SK-N-MC (cell line): ENCODE measurements around the gene P2RY14.

Experiments used
- DNase-seq: peaks from one replicate; pipeline ENCODE4 v3.0.0-alpha.2; 2011; ENCODE audit warnings: low read depth, low spot score
- H3K27ac ChIP-seq: fragments of 200-600 bp; sonication (generic); 2 replicates; pipeline ENCODE4 v1.5.1; 2016; ENCODE audit warnings: mixed run types
- H3K36me3 ChIP-seq: fragments of 200-600 bp; sonication (generic); 2 replicates; pipeline ENCODE4 v1.6.1; 2017; ENCODE audit warnings: antibody characterized with exemption, low read length, mixed read lengths; ENCODE audit not compliant: insufficient read depth
- H3K4me3 ChIP-seq: fragments of 200-600 bp; sonication (generic); 2 replicates; pipeline ENCODE4 v1.5.1; 2016
- H3K9ac ChIP-seq: fragments of 200-600 bp; sonication (generic); 2 replicates; pipeline ENCODE4 v1.8.0; 2017; ENCODE audit warnings: mixed run types, mixed read lengths; ENCODE audit not compliant: insufficient read length
- H3K9me3 ChIP-seq: fragments of 200-600 bp; sonication (generic); 2 replicates; pipeline ENCODE4 v1.6.1; 2017; ENCODE audit warnings: low read depth, mild to moderate bottlenecking, antibody characterized with exemption, low read length, moderate library complexity, mixed read lengths
- EZH2 ChIP-seq: fragments of 200-600 bp; sonication (generic); IDR thresholded peaks from one replicate; pipeline ENCODE4 v1.6.1; 2017; ENCODE audit warnings: antibody characterized with exemption
- FOXP2 ChIP-seq: optimal IDR thresholded peaks from 2 replicates; pipeline ENCODE3; 2011; ENCODE audit warnings: mild to moderate bottlenecking, moderate library complexity; ENCODE audit not compliant: insufficient read depth; ENCODE audit errors: extremely low read length, control extremely low read depth
- POLR2AphosphoS5 ChIP-seq: IDR thresholded peaks from 2 replicates; pipeline ENCODE4 v1.6.1; 2012; ENCODE audit warnings: mild to moderate bottlenecking, low read depth, low read length, borderline replicate concordance

The P2RY14 gene

GRCh38 chr3:151315846-151316245, 37.5 kb upstream of the P2RY14 start:
- no peak for TF ChIP-seq POLR2AphosphoS5
- no peak for TF ChIP-seq EZH2
- no peak for TF ChIP-seq FOXP2
- Histone ChIP-seq H3K27ac (no peak overlapping the region; the same call in 1 of the 2 replicates), H3K9ac (no peak overlapping the region), H3K9me3 (no peaks in the 10 kb centered on the region), H3K4me3 (no peak overlapping the region), H3K36me3 (no peaks in the 10 kb centered on the region)
- no peak for DNase-seq

DNA sequence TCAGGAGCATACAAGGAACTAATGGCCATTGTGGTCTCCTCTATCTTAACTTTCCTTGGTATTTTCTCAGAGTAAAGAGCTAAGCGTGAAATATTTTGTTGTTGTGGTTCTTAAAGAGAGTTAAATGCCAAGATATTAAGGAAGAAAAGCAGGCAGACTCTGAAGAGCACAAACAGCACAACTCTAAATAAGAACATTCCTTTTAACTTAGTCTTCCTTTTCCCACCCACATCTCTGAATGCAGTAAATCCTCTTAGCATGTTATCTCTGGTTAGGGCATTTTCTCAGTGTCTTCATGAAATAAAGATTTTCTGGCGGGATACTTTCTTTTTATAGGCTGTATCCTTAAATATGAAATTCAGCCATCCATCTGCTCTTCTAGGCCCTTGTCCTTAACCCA, 36.8 kb upstream of the P2RY14 start:
- Histone ChIP-seq H3K9me3 (no peaks in the 10 kb centered on the region), H3K9ac (no peak overlapping the region), H3K27ac (no peak overlapping the region), H3K4me3 (no peak overlapping the region), H3K36me3 (no peaks in the 10 kb centered on the region)
- DNase-seq, result no peak
- no peak for TF ChIP-seq POLR2AphosphoS5
- TF ChIP-seq FOXP2, result no peak
- TF ChIP-seq EZH2, result no peak

DNA sequence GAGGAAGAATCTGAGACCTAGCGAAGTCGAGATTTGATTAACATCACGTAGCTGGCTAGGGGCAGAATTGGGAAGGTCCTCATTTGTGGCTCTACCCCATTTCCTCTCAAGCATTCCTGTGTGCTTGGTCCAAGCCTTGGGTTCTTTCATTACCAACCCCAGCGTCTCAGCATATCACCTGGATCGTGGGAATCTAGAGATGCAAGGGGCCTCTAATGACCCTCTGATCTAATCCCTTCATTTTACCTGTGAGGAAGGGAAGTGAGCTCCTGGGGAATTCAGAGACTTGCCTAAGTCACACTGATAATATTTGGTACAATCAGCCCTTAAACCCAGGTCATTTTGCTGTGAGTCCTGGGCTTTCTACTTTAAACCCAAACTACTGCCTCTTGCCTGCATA, 36.3 kb upstream of the P2RY14 start:
- Histone ChIP-seq H3K36me3 (no peaks in the 10 kb centered on the region), H3K9ac (no peak overlapping the region), H3K27ac (no peak overlapping the region), H3K4me3 (no peak overlapping the region), H3K9me3 (no peaks in the 10 kb centered on the region)
- no peak for DNase-seq
- TF ChIP-seq EZH2, result no peak
- TF ChIP-seq FOXP2, result no peak
- no peak for TF ChIP-seq POLR2AphosphoS5

DNA sequence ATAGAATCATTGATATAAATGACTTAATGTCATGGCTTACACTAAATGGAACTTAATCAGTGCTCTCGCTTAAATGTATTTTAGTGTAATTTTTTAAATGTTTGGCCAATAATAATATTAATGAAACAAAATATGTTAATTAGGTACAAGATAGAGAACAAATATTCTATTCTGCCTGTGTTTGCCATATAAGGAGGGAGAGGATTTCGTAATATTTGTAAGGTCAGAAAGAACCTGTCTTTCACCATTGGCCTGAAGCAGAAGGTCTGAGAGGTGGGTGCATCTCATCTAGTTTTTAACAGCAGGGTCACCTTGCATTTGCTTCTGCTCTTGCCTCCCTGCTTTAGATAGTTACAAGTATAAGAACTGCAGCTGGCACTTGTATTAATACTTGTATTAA, 35.8 kb upstream of the P2RY14 start:
- no peak overlapping the region for H3K9ac ChIP-seq
- no peaks in the 10 kb centered on the region for H3K36me3 ChIP-seq
- TF ChIP-seq FOXP2, result no peak
- no peak for TF ChIP-seq POLR2AphosphoS5
- TF ChIP-seq EZH2, result no peak
- DNase-seq, result no peak
- no peak overlapping the region for H3K27ac ChIP-seq
- no peak overlapping the region for H3K4me3 ChIP-seq
- H3K9me3 ChIP-seq, result no peaks in the 10 kb centered on the region

DNA sequence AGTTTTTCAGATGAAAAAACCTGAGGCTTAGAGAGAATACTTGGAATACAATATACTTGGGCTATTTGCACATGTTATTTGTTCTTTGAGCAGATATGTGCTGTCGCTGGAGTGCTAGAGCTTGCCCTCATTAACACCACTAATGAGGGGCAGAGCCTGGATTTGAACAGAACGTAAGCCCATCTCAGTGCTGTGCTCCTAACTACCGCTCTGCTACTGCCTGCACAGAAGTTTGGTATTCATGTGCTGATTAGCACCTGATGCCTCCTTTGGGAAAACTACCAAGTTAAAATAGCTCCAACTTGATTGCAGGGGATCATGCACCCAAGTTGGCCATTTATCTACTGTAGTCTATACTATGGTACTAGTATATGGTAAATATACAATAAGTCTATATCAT, 34.6 kb upstream of the P2RY14 start:
- TF ChIP-seq FOXP2 (no peak), POLR2AphosphoS5 (no peak), EZH2 (no peak)
- no peak for DNase-seq
- H3K9ac ChIP-seq, result no peak overlapping the region
- no peaks in the 10 kb centered on the region for H3K36me3 ChIP-seq
- H3K9me3 ChIP-seq, result no peaks in the 10 kb centered on the region
- no peak overlapping the region for H3K27ac ChIP-seq
- H3K4me3 ChIP-seq, result no peak overlapping the region

DNA sequence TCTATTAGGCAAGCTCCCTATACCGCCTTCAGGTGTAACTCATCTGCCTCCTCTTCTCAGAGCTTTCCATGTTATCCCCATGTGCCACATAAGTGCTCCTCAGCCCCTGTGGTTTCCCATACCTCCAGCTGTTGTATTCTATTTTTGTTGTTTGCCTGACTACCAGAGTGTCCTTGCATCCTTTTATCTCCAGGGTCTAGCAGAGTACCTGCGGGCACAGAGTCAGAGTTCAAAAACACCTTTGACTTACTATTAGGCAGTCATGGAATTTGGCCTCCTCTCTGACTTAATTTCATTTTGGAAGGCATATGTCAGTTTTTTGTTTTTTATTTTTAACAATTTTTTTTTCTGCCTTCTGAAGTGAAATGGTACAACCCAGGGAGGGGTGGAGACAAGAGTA, 31.2 kb upstream of the P2RY14 start:
- no peak for DNase-seq
- H3K4me3 ChIP-seq, result no peak overlapping the region
- H3K9me3 ChIP-seq, result no peaks in the 10 kb centered on the region
- no peak overlapping the region for H3K27ac ChIP-seq
- no peaks in the 10 kb centered on the region for H3K36me3 ChIP-seq
- H3K9ac ChIP-seq, result no peak overlapping the region
- TF ChIP-seq POLR2AphosphoS5 (no peak), EZH2 (no peak), FOXP2 (no peak)

DNA sequence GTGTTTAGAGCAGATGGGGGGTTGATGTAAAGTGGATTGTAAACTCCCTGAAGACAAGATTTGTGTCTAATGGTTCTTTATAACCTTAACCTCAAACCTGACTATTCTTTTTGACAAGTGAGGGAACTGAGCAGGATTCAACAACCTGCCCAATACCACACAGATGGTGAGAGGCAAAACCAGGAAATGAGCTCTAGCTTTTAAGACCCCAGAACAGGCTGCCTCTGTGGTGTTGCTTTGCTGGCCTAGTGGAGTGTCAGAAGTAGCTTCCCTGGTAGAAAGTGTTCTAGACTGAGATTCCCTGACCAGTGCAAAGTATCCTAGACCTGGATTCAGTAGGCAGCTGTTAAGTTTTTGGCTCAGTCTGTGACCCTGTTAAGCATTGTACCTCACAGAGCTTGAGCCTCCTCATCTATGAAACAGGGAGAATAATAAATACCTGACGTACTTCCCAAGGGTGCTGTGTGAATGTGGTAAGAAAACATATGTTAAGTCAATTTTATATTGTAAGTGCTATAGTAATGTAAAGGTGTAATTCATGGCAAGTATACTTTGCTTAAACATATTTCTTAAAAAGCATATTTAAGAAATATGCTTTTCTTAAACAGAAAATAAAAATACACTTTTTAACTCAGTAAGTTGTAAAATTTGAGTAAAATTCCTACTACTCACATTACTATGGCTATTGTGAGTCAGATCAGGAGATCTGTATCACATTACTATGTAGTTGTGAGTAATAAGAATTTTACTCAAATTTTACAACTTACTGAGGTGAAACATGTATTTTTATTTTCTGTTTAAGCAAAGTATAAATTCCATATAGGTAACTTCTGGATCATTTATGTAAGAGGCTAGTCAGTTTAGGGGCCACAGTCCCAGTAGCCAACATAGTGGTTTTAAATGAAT, 29.5 kb upstream of the P2RY14 start:
- TF ChIP-seq FOXP2 (no peak), POLR2AphosphoS5 (no peak), EZH2 (no peak)
- no peaks in the 10 kb centered on the region for H3K36me3 ChIP-seq
- no peak for DNase-seq
- no peak overlapping the region for H3K9ac ChIP-seq
- H3K4me3 ChIP-seq, result no peak overlapping the region
- no peaks in the 10 kb centered on the region for H3K9me3 ChIP-seq
- no peak overlapping the region for H3K27ac ChIP-seq

GRCh38 chr3:151307131-151307530, 28.8 kb upstream of the P2RY14 start:
- TF ChIP-seq POLR2AphosphoS5 (no peak), FOXP2 (no peak), EZH2 (no peak)
- H3K27ac ChIP-seq, result no peak overlapping the region
- no peaks in the 10 kb centered on the region for H3K36me3 ChIP-seq
- no peak overlapping the region for H3K4me3 ChIP-seq
- no peak overlapping the region for H3K9ac ChIP-seq
- no peak for DNase-seq
- H3K9me3 ChIP-seq, result no peaks in the 10 kb centered on the region

- H3K36me3 ChIP-seq, result no peaks in the 10 kb centered on the region
- TF ChIP-seq POLR2AphosphoS5 (no peak), FOXP2 (no peak), EZH2 (no peak)
- no peak overlapping the region for H3K4me3 ChIP-seq
- no peak overlapping the region for H3K9ac ChIP-seq
- H3K27ac ChIP-seq, result no peak overlapping the region
- H3K9me3 ChIP-seq, result no peaks in the 10 kb centered on the region
- no peak for DNase-seq
Observed at GRCh38 chr3:151306168-151306810, 27.9 kb upstream of the P2RY14 start.

- Histone ChIP-seq H3K9me3 (no peaks in the 10 kb centered on the region), H3K27ac (no peak overlapping the region), H3K4me3 (no peak overlapping the region), H3K36me3 (no peaks in the 10 kb centered on the region), H3K9ac (no peak overlapping the region)
- DNase-seq, result no peak
- TF ChIP-seq EZH2, result no peak
Observed at GRCh38 chr3:151305775-151306151, 27.4 kb upstream of the P2RY14 start.
